Measurements from ENCODE around the gene UBALD2.

DNA sequence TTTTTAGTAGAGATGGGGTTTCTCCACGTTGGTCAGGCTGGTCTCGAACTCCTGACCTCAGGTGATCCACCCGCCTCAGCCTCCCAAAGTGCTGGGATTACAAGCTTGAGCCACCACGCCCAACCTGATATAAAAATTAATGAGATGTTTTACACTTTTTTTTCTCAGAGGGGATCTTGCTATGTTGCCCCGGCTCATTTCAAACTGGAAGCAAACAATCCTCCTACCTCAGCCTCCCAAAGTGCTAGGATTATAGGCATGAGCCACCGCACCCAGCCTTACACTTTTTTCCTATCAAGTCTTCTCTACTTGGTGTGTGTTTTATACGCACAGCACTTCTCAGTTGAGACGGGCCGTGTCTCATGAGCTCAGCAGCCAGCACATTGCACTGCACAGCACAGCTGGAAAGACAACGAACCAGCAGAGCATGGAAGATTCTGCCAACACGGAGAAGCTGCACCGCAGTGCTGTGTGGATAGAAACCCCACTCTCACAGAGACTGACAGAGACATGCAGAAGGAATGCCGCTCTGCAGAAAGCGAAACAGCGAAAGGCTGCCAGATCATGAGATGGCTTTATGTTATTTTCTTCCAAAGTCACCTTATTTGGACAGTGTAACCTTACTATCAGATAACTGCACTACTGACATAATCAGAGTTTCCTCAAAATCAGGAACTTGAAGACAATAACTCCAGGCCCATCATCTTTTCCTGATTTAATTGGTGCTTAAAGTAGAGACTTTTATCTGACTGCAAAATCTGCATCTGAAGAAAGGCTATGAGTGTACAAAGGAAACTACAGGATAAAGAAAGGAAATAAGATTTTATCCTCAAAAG is 49.5 kb downstream of the UBALD2 start:
- TF ChIP-seq POLR2A (IDR thresholded peaks at IDR 0.05): no peak
- TF ChIP-seq, protein P1, sequence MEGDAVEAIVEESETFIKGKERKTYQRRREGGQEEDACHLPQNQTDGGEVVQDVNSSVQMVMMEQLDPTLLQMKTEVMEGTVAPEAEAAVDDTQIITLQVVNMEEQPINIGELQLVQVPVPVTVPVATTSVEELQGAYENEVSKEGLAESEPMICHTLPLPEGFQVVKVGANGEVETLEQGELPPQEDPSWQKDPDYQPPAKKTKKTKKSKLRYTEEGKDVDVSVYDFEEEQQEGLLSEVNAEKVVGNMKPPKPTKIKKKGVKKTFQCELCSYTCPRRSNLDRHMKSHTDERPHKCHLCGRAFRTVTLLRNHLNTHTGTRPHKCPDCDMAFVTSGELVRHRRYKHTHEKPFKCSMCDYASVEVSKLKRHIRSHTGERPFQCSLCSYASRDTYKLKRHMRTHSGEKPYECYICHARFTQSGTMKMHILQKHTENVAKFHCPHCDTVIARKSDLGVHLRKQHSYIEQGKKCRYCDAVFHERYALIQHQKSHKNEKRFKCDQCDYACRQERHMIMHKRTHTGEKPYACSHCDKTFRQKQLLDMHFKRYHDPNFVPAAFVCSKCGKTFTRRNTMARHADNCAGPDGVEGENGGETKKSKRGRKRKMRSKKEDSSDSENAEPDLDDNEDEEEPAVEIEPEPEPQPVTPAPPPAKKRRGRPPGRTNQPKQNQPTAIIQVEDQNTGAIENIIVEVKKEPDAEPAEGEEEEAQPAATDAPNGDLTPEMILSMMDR (IDR thresholded peaks at IDR 0.05): no peak
- no peak for TF ChIP-seq POLR2AphosphoS5 (IDR thresholded peaks at IDR 0.05)

Measured in breast epithelium (tissue), 3 donors.